HT1080 (cell line): ENCODE measurements around the gene HACE1. TPM values are rescaled to one million over a fixed set of nuclear protein-coding genes. Genes with fewer than 3 reads are reported as not detected.
A peak's percentile ranks its signal among the peaks of the same experiment; 100 is the strongest.
"Not testable (repeated sequence)": the region's sequence is repeated elsewhere in the genome, so short reads cannot be mapped to it uniquely, and the experiment has no call there.

Source experiments
- DNase-seq: peaks from one replicate; pipeline ENCODE4 v3.0.0-alpha.2; 2015; ENCODE audit warnings: low read depth
- polyA plus RNA-seq, 2 experiments: library from polyadenylated mRNA; depleted of rRNA; stranded (reverse); fragments of >200 nt; gene quantifications; 2 replicates each; pipeline ENCODE4 v1.2.3, GENCODE V29; 2015
- total RNA-seq: library from RNA; depleted of rRNA; stranded (reverse); fragments of >200 nt; shearing (Covaris generic); gene quantifications from 2 replicates; pipeline ENCODE4 v1.2.3, GENCODE V29; 2014; rRNA removed

HACE1 gene, protein sequence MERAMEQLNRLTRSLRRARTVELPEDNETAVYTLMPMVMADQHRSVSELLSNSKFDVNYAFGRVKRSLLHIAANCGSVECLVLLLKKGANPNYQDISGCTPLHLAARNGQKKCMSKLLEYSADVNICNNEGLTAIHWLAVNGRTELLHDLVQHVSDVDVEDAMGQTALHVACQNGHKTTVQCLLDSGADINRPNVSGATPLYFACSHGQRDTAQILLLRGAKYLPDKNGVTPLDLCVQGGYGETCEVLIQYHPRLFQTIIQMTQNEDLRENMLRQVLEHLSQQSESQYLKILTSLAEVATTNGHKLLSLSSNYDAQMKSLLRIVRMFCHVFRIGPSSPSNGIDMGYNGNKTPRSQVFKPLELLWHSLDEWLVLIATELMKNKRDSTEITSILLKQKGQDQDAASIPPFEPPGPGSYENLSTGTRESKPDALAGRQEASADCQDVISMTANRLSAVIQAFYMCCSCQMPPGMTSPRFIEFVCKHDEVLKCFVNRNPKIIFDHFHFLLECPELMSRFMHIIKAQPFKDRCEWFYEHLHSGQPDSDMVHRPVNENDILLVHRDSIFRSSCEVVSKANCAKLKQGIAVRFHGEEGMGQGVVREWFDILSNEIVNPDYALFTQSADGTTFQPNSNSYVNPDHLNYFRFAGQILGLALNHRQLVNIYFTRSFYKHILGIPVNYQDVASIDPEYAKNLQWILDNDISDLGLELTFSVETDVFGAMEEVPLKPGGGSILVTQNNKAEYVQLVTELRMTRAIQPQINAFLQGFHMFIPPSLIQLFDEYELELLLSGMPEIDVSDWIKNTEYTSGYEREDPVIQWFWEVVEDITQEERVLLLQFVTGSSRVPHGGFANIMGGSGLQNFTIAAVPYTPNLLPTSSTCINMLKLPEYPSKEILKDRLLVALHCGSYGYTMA
- 5.6 and 5.8 TPM in 2 replicates for total RNA-seq
- 11.1 and 11.8 TPM in 2 replicates for polyA plus RNA-seq (2015; cell fraction: cytosol; rRNA removed)
- polyA plus RNA-seq (2015; cell fraction: nucleus; rRNA removed): 17.3 and 19.0 TPM in 2 replicates

DNA sequence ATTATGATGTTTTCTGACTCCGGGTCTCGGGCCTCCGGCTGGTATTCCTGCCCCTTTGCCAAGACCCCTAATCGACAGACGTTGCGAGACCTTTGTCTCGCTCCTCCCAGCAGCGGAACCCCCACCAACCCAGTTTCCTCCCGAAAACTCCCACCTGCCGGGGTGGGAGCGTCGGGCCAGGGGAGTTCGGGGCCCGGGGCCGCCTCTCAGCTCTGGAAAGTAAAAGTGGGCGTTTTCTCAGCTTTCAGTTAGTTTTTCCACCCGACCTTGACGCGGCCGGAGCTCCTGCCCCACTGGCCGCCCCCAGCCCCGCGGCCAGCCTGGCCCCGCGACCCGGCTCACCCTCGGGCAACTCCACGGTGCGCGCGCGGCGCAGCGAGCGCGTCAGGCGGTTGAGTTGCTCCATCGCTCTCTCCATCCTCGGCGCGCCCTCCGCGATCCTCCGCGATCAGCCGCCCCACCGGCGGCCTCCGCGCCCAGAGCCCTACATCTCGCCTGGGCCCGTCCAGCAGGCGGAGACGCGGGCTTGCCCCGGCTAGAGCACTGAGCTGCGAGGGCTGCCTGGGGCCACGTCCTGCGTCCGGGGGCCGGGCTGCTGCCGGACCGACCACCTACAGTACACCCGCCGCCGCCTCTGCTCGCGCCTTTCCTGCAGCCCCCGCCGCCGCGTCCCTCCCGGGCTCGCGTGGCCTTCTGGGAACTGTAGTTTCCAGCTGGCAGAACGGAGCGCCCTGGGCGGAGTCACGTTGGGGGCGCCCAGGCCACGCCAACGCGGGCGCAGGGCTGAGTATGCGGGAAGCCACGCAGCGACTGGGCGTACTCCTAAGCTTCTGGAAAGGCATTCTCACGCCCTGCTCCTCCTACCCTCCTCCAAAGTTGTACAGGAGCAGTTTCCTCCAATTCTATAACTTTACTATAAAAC is at the start of gene HACE1:
TSS of gene HACE1 (minus strand) at position 695 of the 922 bp plus-strand sequence. CDS start at position 418, 277 bp downstream.
- peak; percentile 88 for DNase-seq

DNA sequence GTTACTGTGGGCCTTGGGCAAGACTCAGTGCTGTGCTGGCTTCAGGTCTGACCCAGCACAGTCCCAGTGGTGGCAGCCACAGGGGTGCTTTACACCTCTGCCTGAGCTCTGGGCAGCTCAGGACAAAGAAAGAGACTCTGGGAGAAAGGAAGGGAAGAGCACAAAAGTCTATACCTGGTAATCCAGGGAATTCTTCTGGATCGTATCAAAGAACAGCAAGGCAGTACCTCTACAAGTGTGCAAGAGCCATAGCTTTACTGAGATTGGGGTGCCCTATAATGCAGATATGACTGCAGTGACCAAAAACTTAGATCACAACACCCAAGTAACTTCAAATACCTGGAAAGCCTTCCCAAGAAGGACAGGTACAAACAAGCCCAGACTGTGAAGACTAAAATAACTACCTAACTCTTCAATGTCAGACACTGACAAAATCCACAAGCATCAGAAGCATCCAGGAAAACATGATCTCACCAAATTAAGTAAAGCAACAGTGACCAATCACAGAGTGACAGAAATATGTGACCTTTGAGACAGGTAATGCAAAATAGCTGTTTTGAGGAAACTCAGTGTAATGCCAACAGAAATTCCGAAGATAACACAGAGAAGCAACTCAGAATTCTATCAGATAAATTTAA is 49.3 kb upstream of the HACE1 start:
- no peak for DNase-seq

DNA sequence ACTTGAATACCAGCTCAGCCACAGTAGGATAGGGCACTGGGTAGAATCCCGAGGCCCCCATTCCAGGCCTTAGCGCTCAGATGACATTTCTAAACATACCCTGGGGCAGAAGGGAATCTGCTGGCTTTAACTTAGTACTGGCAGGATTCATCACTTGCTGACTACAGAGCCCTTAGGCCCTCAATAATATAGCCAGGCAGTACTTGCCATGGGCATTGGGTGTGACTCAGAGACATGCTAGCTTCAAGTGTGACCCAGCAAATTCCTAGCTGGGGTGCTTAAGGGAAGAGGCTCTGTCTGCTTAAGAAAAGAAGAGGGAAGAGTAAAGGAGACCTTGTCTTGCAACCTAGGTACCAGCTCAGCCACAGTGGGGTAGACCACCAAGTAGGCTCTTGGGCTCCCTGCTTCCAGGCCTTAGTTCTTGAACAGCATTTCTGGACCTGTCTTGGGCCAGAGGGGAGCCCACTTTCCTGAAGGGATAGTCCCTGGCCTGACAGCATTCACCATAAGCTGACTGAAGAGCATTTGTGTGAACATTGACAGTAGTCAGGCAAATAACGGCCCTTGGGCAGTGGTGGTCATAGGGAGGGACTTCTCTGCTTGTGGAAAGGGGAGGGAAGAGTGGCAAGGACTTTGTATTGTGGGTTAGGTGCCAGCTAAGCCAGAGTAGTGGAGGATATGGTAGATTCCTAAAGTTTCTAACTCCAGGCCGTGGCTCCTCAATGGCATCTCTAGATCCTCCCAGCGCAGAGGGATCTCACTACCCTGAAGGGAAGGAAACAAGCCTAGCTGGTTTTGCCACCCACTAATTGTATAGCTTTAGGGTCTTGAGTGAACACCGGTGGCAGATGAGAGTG is 48.5 kb upstream of the HACE1 start:
- peak; percentile 17 for DNase-seq

DNA sequence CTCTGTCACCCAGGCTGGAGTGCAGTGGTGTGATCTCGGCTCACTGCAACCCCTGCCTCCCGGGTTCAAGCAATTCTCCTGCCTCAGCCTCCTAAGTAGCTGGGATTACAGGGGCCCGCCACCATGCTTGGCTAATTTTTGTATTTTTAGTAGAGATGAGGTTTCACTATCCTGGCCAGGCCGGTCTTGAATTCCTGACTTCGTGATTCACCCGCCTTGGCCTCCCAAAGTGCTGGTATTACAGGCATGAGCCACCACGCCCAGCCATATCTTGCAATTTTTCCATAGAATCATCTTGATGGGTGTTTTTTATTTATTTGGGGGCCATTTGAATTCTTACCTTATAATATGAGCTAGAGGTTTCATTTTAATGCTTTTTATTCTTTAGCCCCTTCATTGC is 39.2 kb upstream of the HACE1 start:
- DNase-seq: peak; percentile 5

DNA sequence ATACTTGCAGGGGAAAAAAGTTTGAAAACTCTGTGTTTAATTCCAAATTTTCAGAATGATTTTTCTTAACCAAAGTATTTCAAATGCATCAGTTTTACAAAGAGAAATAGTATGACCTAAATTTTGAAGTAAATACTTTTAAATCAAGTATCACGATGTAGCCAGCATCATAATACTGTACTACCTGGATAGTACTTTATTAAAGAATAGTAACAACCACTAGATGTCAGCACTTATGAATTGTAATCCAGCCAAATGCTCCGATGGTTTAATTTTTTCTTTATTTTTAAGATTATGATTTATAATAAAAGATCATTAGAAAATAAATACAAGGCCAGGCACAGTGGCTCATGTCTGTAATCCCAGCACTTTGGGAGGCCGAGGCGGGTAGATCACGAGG is 37.2 kb upstream of the HACE1 start:
- DNase-seq: no peak

DNA sequence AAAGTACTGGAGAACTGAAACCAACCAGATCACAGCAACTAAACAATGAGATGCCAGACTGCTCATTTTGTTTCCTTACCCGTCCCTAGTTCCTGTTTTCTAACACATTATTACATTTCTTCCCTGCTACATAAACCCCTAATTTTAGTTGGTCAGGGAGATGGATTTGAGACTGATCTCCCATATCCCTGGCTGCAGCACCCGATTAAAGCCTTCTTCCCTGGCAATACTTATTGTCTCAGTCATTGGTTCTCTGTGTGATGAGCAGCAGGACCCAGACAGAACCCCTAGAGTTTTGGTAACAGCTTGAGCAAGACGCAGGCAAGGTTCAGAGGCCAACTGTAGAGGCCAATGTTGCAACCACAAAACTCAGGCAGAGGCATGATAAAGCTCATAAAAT is 28.3 kb upstream of the HACE1 start:
- no peak for DNase-seq

DNA sequence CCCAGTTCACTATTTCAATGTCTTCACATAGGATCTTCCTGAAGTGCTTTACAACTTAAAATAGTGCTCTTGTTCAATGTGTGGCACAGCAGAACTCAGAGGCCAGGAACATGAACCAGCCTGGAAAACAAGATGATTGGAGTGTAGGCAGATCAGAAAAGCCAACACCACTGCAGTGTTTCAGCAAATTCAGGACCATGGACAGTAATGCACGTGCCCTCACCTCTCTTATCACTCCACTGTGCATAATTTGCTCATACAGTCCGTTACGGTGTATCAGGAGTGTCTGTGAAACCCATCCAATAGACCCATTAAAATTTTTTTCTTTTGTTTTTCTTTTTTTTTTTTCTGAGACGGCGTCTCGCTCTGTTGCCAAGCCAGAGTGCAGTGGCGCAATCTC is 27.6 kb upstream of the HACE1 start:
- DNase-seq: peak; percentile 59

DNA sequence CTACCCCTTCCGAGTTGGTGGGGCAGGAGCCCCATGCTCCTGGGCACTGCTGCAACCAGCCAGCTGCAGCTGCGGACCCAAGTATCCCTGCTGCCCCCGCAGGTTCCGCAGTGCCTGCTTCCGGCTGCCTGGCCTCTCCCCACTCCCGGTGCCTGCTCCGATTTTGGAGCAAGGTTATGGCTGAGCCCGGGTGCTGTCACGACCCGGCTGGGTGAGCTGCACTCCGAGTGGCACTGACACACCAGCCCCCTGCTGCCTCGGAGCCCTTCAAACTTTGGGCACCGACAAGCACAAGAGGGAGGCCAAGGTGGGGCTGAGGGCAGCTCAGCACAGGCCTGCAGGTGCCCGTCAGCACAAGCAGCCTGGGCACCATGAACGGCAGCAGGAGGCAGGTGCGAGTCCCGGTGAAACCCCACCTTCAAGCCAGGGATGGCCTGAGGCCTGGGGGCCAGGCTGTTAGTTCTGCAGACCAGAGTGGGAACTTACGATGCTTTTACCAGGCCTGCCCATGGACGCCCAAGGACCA is 25.9 kb upstream of the HACE1 start:
- DNase-seq: no peak

DNA sequence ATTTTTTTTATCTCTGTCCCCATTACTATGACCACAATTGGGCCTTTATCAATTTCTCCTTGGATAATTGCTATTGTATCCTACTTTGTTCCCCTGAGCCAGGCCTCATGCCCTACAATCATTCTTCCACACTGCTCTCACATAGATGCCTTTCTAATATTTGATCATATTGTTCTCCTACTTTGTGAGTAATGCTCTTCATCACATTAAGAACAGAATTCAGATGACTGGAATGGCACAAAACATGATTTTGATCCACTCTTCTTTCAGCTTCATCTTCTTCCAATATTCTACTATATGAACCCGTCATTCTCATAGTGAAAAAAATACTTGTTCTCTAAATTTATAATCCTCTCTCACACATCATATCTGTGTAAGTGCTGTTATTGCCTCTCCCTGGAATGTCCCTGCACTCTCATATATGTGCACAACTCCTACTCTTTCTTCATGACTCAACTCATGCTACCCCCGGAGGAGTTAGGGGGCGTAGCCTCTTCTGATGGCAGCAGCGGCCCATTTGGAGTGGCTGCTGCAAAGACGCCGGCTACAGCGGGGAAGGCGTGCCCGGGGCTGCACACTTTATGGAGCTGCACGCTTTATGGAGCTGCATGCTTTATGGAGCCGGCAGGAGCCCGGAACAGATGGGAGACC is 25.3 kb upstream of the HACE1 start:
- peak; percentile 3 for DNase-seq

DNA sequence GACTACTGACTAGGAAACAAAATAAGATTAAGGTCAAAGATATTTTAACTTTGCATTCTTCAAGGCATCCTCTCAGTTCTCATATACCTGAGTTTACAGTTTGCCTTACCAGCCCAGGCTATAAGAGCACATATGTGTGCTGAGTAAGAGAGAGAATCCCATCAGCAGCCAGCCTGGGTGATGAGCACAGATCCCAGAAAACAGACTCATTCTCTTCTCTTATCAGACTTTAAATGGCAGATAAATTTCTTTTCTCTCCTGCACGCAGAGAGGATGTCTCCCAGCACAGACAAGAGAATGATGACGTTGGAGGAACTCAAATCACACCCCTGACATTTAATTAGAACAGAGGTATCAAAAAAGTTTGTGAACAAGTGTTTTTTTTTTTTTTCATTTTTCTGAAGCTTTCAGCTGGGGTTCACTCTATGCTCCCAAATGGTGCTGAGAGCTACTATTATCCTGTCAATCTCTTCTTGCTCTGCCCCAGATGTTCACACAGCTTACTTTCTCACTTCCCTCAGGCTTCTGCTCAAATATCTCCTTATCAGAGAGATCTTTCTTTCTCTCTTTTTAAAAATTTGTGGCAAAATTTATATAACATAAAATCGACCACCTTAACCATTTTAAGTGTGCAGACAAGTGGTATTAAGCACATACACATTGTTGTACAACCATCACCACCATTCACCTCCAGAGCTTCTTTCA is 22.4 kb upstream of the HACE1 start:
- DNase-seq: no peak

DNA sequence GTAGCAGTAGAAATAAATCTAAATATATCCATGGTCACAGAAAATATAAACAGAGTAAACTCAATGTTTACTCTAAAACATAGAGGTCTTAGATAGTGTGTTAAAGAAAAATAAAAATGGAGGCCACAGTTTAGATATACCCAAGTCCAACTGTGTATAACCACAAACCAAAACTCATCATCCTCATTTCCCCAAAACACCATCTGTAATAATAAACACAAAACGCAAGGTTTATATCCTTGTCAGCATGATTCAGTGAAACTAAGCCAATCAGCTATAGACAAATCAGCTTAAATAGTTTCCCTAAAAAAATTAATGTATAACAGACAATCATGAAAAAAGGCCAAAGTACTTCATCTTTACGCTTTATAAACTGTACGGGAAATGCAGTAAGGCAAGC is 2.7 kb upstream of the HACE1 start:
- DNase-seq: no peak

DNA sequence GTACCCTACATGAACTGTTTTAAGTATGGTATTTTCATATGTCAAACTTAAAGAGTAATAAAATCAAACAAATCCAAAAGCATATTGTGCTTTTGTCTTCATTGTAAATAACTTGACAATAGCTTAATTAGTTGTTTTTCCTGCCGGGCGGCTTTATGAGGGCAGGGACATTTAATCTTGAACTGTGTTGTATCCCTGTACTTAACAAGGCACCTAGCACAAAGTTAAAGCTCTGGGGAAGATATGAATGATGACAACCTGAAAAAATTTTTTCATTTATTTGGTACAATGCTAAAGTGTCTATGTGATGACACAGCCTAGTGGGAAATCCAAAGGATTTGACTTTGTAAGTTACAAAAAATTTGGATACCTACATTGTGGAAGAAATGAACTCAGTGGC is 502 bp upstream of the HACE1 start:
- DNase-seq: no peak

DNA sequence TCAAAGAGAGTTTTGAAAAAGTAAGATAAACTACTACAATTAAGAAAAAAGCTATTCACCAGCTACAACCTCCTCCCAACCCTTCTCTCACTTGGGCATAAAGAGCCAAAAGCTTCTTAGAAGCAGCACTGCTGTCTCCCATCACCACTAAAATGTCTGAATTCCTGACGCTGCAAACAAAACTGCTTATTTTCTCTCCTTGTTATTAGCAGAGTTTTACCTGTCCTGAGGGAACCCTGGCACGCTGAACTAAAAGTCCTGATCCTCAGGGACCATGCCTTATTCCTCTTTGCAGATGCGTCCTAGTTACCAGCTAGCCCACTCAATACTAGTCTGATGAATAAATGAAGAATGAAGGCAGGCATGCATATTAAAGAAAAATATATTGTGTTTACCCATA is 1.1 kb downstream of the HACE1 start:
- no peak for DNase-seq

DNA sequence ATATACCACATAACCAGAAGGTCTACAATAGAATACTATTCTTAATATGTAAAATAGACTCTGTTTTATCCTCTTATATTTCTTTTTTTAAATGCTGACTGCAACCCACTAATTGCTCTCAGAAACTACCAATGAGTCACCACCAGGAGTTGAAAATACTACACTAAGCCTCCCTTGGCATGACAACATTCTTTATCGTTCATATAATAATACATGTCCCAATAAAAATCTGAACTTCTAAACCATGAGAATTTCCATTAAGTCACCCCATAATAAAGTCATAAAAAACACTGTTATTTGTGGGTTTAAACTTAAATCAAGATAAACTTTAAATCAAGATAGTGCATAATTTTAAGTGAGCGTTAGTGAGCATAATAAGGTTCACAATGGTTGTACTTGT is 4.2 kb downstream of the HACE1 start:
- peak; percentile 8 for DNase-seq

DNA sequence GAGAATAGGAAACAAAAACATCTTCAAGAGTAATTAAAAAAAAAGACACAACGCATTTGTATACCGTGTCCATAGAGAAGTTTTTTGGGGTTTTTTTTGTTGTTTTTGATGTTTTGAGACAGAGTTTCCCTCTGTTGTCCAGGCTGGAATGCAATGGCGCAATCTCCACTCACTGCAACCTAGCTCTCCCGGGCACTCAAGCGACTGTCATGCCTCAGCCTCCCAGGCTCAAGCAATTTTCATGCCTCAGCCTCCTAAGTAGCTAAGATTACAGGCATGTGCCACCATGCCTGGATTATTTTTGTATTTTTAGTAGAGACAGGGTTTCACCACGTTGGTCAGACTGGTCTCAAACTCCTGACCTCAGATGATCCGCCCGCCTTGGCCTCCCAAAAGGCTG is 12.0 kb downstream of the HACE1 start:
- DNase-seq: not testable (repeated sequence)

DNA sequence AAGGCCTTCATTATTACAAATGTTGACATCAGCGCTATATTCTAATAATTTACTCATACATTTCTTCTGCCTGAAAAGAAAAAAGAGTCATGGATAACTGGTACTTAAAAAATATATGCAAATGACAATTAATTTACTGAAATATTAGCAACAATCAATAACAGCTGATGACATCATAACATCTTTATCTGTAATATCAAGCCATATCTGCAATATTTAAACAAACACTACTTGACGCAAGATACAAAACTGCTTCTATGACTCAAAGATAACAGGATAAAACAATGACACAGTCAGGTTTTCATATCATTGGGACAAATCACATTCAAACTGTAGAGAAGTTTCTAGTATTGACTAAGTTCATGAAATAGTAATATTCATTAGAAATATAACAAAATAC is 16.5 kb downstream of the HACE1 start:
- DNase-seq: no peak

DNA sequence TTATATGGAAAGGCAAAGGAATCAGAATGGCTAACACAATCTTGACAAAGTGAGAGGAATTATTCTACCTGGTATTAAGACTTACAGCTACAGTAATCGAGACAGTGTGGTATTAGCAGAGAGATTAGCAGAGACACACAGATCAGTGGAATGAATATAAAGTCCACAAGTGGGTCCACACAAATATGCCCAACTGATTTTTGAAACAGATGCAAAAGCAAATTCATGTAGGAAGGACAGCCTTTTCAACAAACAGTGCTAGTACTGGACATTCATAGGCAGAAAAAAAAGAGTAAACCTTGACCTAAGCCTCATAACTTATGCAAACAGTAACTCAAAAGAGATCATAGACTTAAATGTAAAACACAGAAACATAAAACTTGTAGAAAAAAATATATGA is 22.6 kb downstream of the HACE1 start:
- DNase-seq: no peak

DNA sequence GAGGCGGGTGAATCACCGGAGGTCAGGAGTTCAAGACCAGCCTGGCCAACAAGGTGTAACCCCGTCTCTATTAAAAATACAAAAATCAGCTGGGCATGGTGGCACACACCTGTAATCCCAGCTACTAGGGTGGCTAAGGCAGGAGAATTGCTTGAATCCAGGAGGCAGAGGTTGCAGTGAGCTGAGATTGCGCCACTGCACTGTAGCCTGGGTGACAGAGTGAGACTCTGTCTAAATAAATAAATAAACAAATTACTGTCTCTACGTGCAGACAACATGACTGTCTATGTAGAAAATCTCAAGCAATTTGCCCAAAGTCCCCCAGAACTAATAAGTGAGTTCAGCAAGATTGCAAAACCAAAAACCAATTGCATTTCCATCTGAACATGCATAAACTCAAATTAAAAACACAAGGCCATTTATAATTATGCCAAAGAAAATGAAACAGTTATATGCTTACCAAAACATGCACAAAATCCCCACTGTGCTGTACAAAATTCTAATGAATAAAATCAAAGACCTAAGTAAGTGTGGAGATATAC is 23.2 kb downstream of the HACE1 start:
- not testable (repeated sequence) for DNase-seq
